Duodenal mucosa (tissue), 2 donors: ENCODE measurements around the gene DOCK4.
"Not testable (repeated sequence)": the region's sequence is repeated elsewhere in the genome, so short reads cannot be mapped to it uniquely, and the experiment has no call there.

Experiments
- H3K27ac ChIP-seq: one replicate; pipeline ENCODE4 v1.7.0; 2013; ENCODE audit warnings: low read depth, low read length
- H3K27me3 ChIP-seq, 2 donors: one replicate each; pipeline ENCODE4 v1.7.0; 2013; ENCODE audit warnings: low read length in 2 of 2, control low read depth in 1 of 2; ENCODE audit not compliant: insufficient read depth in 2 of 2, control insufficient read depth in 1 of 2
- H3K36me3 ChIP-seq, 2 donors: one replicate each; pipeline ENCODE4 v1.7.0; 2013; ENCODE audit warnings: low read length in 2 of 2, control low read depth in 1 of 2; ENCODE audit not compliant: insufficient read depth in 2 of 2, control insufficient read depth in 1 of 2
- H3K4me1 ChIP-seq, 2 donors: one replicate each; pipeline ENCODE4 v1.7.0; 2013; ENCODE audit warnings: low read length in 2 of 2, control low read depth in 1 of 2; ENCODE audit not compliant: insufficient read depth in 2 of 2, control insufficient read depth in 1 of 2
- H3K4me3 ChIP-seq, 2 donors: one replicate each; pipeline ENCODE4 v1.7.0; 2013; ENCODE audit warnings: low read length in 2 of 2, low read depth in 1 of 2
- H3K9ac ChIP-seq, 2 donors: one replicate each; pipeline ENCODE4 v1.7.0; 2013; ENCODE audit warnings: low read length in 2 of 2, low read depth in 1 of 2
- H3K9me3 ChIP-seq, 2 donors: one replicate each; pipeline ENCODE4 v1.7.0; 2013; ENCODE audit warnings: low read length in 2 of 2, control low read depth in 1 of 2; ENCODE audit not compliant: control insufficient read depth in 1 of 2

Gene DOCK4

GRCh38 chr7:112128041-112128440, 78.2 kb downstream of the DOCK4 start:
- not testable (repeated sequence) for H3K36me3 ChIP-seq, H3K9ac ChIP-seq, H3K4me3 ChIP-seq, H3K27ac ChIP-seq, H3K9me3 ChIP-seq, H3K4me1 ChIP-seq, H3K27me3 ChIP-seq

GRCh38 chr7:112125250-112125649, 80.9 kb downstream of the DOCK4 start:
- Histone ChIP-seq H3K9me3 (no peaks in the 10 kb centered on the region), H3K27me3 (no peaks in the 10 kb centered on the region), H3K9ac (no peak overlapping the region), H3K36me3 (no peaks in the 10 kb centered on the region), H3K4me3 (no peak overlapping the region), H3K4me1 (no peaks in the 10 kb centered on the region), H3K27ac (no peak overlapping the region)

GRCh38 chr7:112124061-112124766, 82.0 kb downstream of the DOCK4 start:
- H3K4me1 ChIP-seq: no peaks in the 10 kb centered on the region
- no peak overlapping the region for H3K27ac ChIP-seq
- no peak overlapping the region for H3K9ac ChIP-seq

GRCh38 chr7:112122798-112123197, 83.4 kb downstream of the DOCK4 start:
- Histone ChIP-seq H3K27ac (no peak overlapping the region), H3K9me3 (no peaks in the 10 kb centered on the region), H3K36me3 (no peaks in the 10 kb centered on the region), H3K27me3 (no peaks in the 10 kb centered on the region), H3K4me3 (no peak overlapping the region), H3K4me1 (no peaks in the 10 kb centered on the region), H3K9ac (no peak overlapping the region)

More at GRCh38 chr7:112124061-112124766, 82.0 kb downstream of the DOCK4 start:
- Histone ChIP-seq H3K27me3 (no peaks in the 10 kb centered on the region), H3K9me3 (no peaks in the 10 kb centered on the region), H3K4me3 (no peak overlapping the region), H3K36me3 (no peaks in the 10 kb centered on the region)

- H3K36me3 ChIP-seq: no peaks in the 10 kb centered on the region
- no peaks in the 10 kb centered on the region for H3K27me3 ChIP-seq
- no peaks in the 10 kb centered on the region for H3K4me1 ChIP-seq
- no peak overlapping the region for H3K27ac ChIP-seq
- H3K9ac ChIP-seq: no peak overlapping the region
- H3K9me3 ChIP-seq: no peaks in the 10 kb centered on the region
- H3K4me3 ChIP-seq: no peak overlapping the region
Measured at GRCh38 chr7:112122144-112122543, 84.1 kb downstream of the DOCK4 start.

- H3K9ac ChIP-seq: no peak overlapping the region
- H3K27me3 ChIP-seq: no peaks in the 10 kb centered on the region
- H3K27ac ChIP-seq: no peak overlapping the region
- no peaks in the 10 kb centered on the region for H3K4me1 ChIP-seq
- H3K9me3 ChIP-seq: no peaks in the 10 kb centered on the region
- H3K36me3 ChIP-seq: no peaks in the 10 kb centered on the region
- no peak overlapping the region for H3K4me3 ChIP-seq
Measured at GRCh38 chr7:112121318-112121717, 84.9 kb downstream of the DOCK4 start.

GRCh38 chr7:112120696-112121217, 85.4 kb downstream of the DOCK4 start:
- Histone ChIP-seq H3K36me3 (no peaks in the 10 kb centered on the region), H3K27ac (no peak overlapping the region), H3K9me3 (no peaks in the 10 kb centered on the region), H3K9ac (no peak overlapping the region), H3K4me1 (no peaks in the 10 kb centered on the region), H3K4me3 (no peak overlapping the region), H3K27me3 (no peaks in the 10 kb centered on the region)

GRCh38 chr7:112118581-112119566, 87.3 kb downstream of the DOCK4 start:
- Histone ChIP-seq H3K27ac (no peak overlapping the region), H3K27me3 (no peaks in the 10 kb centered on the region), H3K4me3 (no peak overlapping the region), H3K36me3 (no peaks in the 10 kb centered on the region), H3K9me3 (no peaks in the 10 kb centered on the region), H3K4me1 (no peaks in the 10 kb centered on the region), H3K9ac (no peak overlapping the region)

GRCh38 chr7:112116894-112117293, 89.3 kb downstream of the DOCK4 start:
- H3K27me3 ChIP-seq: no peaks in the 10 kb centered on the region
- no peak overlapping the region for H3K9ac ChIP-seq
- H3K4me3 ChIP-seq: no peak overlapping the region
- H3K9me3 ChIP-seq: no peaks in the 10 kb centered on the region
- H3K27ac ChIP-seq: no peak overlapping the region
- H3K4me1 ChIP-seq: no peaks in the 10 kb centered on the region
- H3K36me3 ChIP-seq: no peaks in the 10 kb centered on the region

GRCh38 chr7:112116358-112116757, 89.8 kb downstream of the DOCK4 start:
- no peak overlapping the region for H3K27ac ChIP-seq
- no peaks in the 10 kb centered on the region for H3K4me1 ChIP-seq

More at GRCh38 chr7:112116358-112116757, 89.8 kb downstream of the DOCK4 start:
- H3K4me3 ChIP-seq: no peak overlapping the region
- no peak overlapping the region for H3K9ac ChIP-seq
- H3K27me3 ChIP-seq: no peaks in the 10 kb centered on the region
- no peaks in the 10 kb centered on the region for H3K36me3 ChIP-seq
- no peaks in the 10 kb centered on the region for H3K9me3 ChIP-seq
